Esophagus squamous epithelium (tissue), 5 donors: ENCODE results near the gene KRTAP5-6. TPM values are rescaled to one million over a fixed set of nuclear protein-coding genes. Genes with fewer than 3 reads are reported as not detected.

Source experiments
- DNase-seq: peaks from one replicate; lab custom pipeline; 2025; lab: John Stamatoyannopoulos, UW
- H3K27ac ChIP-seq, 4 donors: fragments of 200-600 bp; sonication (generic); one replicate each; pipeline ENCODE4 v1.5.1; 2016 to 2019; ENCODE audit warnings: mild to moderate bottlenecking in 1 of 4
- H3K27me3 ChIP-seq, 4 donors: fragments of 200-600 bp; sonication (generic); 1 replicate in 3 of 4; 2 replicates in 1 of 4; pipeline versions ENCODE4 v1.5.1 to v1.6.0; 2017 to 2021; ENCODE audit warnings: antibody characterized with exemption in 1 of 4
- H3K36me3 ChIP-seq, 3 donors: fragments of 200-600 bp; sonication (generic); one replicate each; pipeline ENCODE4 v1.5.1; 2016 to 2019
- H3K4me1 ChIP-seq, 3 donors: fragments of 200-600 bp; sonication (generic); one replicate each; pipeline ENCODE4 v1.5.1; 2017 to 2019
- H3K4me3 ChIP-seq, 4 donors: fragments of 200-600 bp; sonication (generic); 1 replicate in 3 of 4; 2 replicates in 1 of 4; pipeline ENCODE4 v1.5.1; 2016 to 2019; ENCODE audit warnings: mild to moderate bottlenecking in 2 of 4, moderate library complexity in 1 of 4
- H3K9me3 ChIP-seq, 3 donors: fragments of 200-600 bp; sonication (generic); one replicate each; pipeline ENCODE4 v1.5.1; 2016 to 2019
- CTCF ChIP-seq, 6 experiments: fragments of 450-650 bp in 4 of 6; fragments of 200-600 bp in 2 of 6; sonication (generic) in 2 of 6; IDR thresholded peaks; one replicate each; pipeline ENCODE4 v1.5.1; 2016 to 2019; ENCODE audit warnings: antibody characterized with exemption in 6 of 6, mild to moderate bottlenecking in 4 of 6, moderate library complexity in 4 of 6
- POLR2A ChIP-seq, 4 donors: fragments of 450-650 bp; IDR thresholded peaks; one replicate each; pipeline ENCODE4 v1.6.1; 2017; ENCODE audit warnings: antibody characterized with exemption in 4 of 4, mild to moderate bottlenecking in 4 of 4, moderate library complexity in 3 of 4
- WGBS, 2 donors: methylation state at CpG; one replicate each; pipeline ENCODE4 v1.1.5; 2018; 5-methylcytosine and 5-hydroxymethylcytosine counted together
- intact Hi-C: fragments of 100-400 bp; cut with DNase I; formaldehyde crosslinking; loops from one replicate; pipeline ENCODE4 v1.15.0; 2022
- total RNA-seq, 4 donors: library from RNA; depleted of rRNA; stranded (reverse); fragments of >200 nt; gene quantifications; one replicate each; pipeline ENCODE4 v1.1.0, GENCODE V29; 2016
- donor health status: DM: yes; HTN: yes; CAD: no.

Gene KRTAP5-6
- total RNA-seq, 4 donors from 2014 or later: not detected

- peaks cover 10 to 16% (median 10%) of the 10 kb centered on the region in 3 donors for H3K4me1 ChIP-seq
- H3K36me3 ChIP-seq: no peaks in the 10 kb centered on the region
- peaks cover 0 to 44% (median 0%) of the 10 kb centered on the region in 4 donors for H3K27me3 ChIP-seq
- H3K4me3 ChIP-seq: no peak overlapping the region
- no peak overlapping the region for H3K27ac ChIP-seq
- TF ChIP-seq POLR2A (IDR thresholded peaks at IDR 0.05) (no peak), CTCF (IDR thresholded peaks at IDR 0.05) (no peak)
- DNase-seq: no peak
- intact Hi-C loops: loop anchor here (5.0 to 10.0 kb wide), 4 partner anchors 33 to 464 kb away; partner anchors contain the start of gene SYT8
- no peaks in the 10 kb centered on the region for H3K9me3 ChIP-seq
- WGBS, 2 donors: 69 to 70% methylated on average over 16 to 18 of the region's 22 CpGs
Observed at GRCh38 chr11:1690167-1691025, 6.6 kb upstream of the KRTAP5-6 start.

DNA sequence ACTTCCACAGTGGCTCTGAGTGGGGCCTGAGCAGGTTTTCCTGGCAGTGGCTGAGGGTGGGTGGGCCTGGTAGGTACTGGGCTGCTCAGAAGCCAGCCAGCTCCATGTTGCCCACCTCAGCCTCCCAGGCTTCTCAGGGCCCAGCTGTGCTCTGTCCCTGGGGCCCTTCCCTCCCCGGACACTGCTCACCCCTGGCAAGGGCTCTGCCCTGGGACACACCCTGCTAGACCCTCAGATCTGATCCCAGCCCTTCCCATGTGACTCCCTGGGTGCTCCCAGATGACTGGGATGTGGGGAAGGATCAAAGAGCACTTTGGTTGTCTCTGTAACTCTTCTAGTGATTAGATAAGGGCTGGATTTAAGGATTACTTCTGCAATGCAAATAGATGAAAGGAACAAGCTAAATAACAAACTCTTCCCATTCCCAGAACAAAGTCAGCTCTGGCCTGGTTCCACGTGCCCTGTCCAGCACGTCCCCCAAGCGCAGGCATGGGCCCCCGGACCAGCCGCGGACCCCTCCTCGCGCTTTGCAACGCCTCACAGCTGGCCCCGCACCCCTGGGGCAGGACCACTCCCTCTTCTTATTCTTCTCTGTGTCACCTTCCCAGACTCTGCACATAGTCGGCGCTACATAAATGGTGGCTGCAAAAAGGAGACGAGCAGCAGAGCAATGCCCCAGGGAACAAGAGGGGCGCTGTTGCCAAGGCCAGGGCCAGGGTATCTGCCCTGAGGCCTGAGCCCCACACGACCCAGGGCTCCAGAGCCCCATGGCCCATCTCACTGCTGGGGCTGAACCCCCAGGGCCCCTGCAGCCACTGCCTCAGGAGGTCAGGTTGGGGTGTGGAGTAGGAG is 5.7 kb upstream of the KRTAP5-6 start:
- H3K36me3 ChIP-seq: no peaks in the 10 kb centered on the region
- peaks cover 10 to 16% (median 10%) of the 10 kb centered on the region in 3 donors for H3K4me1 ChIP-seq
- no peak for TF ChIP-seq CTCF (IDR thresholded peaks at IDR 0.05)
- no peak for TF ChIP-seq POLR2A (IDR thresholded peaks at IDR 0.05)
- H3K9me3 ChIP-seq: no peaks in the 10 kb centered on the region
- intact Hi-C loops: loop anchor here (5.0 to 10.0 kb wide), 4 partner anchors 34 to 464 kb away; partner anchors contain the start of gene SYT8
- H3K4me3 ChIP-seq: no peak overlapping the region
- H3K27ac ChIP-seq: no peak overlapping the region
- H3K27me3 ChIP-seq: peaks cover 0 to 48% (median 0%) of the 10 kb centered on the region in 4 donors
- 60 to 78% methylated on average over 3 to 10 of the region's 16 CpGs for WGBS, 2 donors
- DNase-seq: no peak

- H3K27ac ChIP-seq: no peak overlapping the region
- intact Hi-C loops: loop anchor here (5.0 to 10.0 kb wide), 4 partner anchors 35 to 463 kb away; partner anchors contain the start of gene SYT8
- DNase-seq: no peak
- H3K36me3 ChIP-seq: no peaks in the 10 kb centered on the region
- TF ChIP-seq POLR2A (IDR thresholded peaks at IDR 0.05) (no peak), CTCF (IDR thresholded peaks at IDR 0.05) (no peak)
- no peak overlapping the region for H3K4me3 ChIP-seq
- H3K27me3 ChIP-seq: peaks cover 0 to 48% (median 0%) of the 10 kb centered on the region in 4 donors
- peaks cover 10 to 16% (median 10%) of the 10 kb centered on the region in 3 donors for H3K4me1 ChIP-seq
- 72 to 80% methylated on average over 1 to 10 of the region's 16 CpGs for WGBS, 2 donors
- H3K9me3 ChIP-seq: no peaks in the 10 kb centered on the region
Observed at GRCh38 chr11:1691878-1692707, 4.9 kb upstream of the KRTAP5-6 start.

DNA sequence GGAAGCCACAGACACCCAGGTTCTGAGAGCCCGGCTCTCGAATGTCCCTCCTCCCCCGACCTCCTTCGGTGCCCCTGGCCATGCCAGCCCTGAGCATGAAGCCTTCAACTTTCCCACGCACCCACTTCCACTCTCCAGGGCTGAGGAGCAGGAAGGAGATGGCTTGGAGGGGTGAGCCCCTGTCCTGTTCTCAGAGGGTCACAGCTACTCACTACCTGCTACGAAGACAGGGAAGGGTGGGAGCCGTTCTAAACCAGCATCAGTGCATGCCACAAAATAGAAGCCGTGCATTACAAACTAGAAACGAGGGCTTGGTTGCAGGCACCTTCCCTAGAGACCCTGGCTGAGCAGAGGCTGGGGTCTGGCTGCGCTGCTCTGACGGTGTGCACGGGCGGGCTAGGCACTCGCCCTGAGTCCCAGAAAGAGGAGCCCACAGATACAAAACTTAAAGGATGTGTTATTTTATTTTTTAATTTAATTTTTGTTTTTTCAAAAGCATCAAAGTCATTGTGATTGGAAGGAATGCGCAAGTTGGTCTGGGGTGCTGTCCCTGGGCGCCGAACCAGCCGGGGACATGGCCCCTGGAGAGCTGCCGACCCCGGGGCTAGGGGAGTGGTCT is 4.2 kb upstream of the KRTAP5-6 start:
- DNase-seq: no peak
- H3K4me3 ChIP-seq: no peak overlapping the region
- intact Hi-C loops: loop anchor here (5.0 to 10.0 kb wide), 4 partner anchors 36 to 462 kb away; partner anchors contain the start of gene SYT8

More for the DNA sequence above, 4.2 kb upstream of the KRTAP5-6 start:
- no peaks in the 10 kb centered on the region for H3K36me3 ChIP-seq
- H3K4me1 ChIP-seq: peaks cover 10 to 16% (median 10%) of the 10 kb centered on the region in 3 donors
- H3K9me3 ChIP-seq: no peaks in the 10 kb centered on the region
- no peak overlapping the region for H3K27ac ChIP-seq
- peaks cover 0 to 48% (median 0%) of the 10 kb centered on the region in 4 donors for H3K27me3 ChIP-seq
- no peak for TF ChIP-seq CTCF (IDR thresholded peaks at IDR 0.05)
- no peak for TF ChIP-seq POLR2A (IDR thresholded peaks at IDR 0.05)
- 42 to 43% methylated on average over 19 of the region's 20 CpGs for WGBS, 2 donors
